HG02852 (cell line): ENCODE results near the gene SOX18.
"Not testable (repeated sequence)": the region's sequence is repeated elsewhere in the genome, so short reads cannot be mapped to it uniquely, and the experiment has no call there.

Experiments
- ATAC-seq: cut with Tn5 transposase; IDR thresholded peaks from one replicate; pipeline ENCODE4 v1.9.1; 2021; ENCODE audit warnings: mild to moderate bottlenecking, moderate library complexity; ENCODE audit not compliant: unreplicated experiment

SOX18 gene

DNA sequence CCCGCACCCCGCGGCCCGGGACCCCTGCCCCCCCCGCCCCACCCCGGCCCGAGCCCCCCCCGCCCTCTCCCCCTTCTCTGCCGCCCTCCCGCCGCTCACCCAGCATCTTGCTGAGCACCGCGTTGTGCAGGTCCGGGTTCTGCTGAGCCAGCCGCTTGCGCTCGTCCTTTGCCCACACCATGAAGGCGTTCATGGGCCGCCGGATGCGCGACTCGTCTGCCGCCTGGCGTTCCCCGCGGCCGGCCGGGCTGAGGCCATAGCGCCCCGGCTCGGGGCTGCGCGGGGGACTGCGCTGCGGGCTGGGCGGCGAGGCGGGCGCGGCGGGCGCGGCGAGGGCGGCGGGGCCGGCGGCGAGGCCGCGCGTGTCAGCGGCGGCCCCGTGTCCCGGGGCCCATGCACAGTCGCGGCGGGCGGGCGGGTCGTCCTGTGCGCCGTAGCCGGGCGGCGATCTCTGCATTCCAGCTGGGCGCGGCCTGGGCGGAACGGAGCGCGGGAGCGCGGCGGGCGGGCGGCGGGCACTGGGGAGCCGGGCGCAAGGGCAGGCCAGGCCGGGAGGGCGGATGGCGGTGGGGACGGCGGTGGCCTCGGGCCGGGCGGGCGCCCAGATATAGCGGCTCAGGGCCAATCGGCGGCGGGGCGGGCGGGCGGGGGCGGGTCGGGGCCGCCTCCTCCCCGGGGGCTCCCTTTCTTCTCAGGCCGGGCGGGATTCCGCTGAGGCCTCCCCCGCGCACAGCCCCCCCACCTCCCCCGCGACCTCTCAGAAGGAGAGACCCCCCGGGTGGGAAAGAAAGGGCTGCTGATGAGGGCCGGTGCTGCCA lies at the start of gene SOX18:
Gene SOX18 (minus strand): TSS at position 580 of the 818 bp plus-strand sequence. CDS start 123 bp downstream, at position 457.
- no peak for ATAC-seq

DNA sequence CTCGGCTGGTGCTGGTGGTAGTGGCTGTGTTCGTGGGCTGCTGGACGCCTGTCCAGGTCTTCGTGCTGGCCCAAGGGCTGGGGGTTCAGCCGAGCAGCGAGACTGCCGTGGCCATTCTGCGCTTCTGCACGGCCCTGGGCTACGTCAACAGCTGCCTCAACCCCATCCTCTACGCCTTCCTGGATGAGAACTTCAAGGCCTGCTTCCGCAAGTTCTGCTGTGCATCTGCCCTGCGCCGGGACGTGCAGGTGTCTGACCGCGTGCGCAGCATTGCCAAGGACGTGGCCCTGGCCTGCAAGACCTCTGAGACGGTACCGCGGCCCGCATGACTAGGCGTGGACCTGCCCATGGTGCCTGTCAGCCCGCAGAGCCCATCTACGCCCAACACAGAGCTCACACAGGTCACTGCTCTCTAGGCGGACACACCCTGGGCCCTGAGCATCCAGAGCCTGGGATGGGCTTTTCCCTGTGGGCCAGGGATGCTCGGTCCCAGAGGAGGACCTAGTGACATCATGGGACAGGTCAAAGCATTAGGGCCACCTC lies 49.1 kb upstream of the SOX18 start:
- ATAC-seq = no peak

DNA sequence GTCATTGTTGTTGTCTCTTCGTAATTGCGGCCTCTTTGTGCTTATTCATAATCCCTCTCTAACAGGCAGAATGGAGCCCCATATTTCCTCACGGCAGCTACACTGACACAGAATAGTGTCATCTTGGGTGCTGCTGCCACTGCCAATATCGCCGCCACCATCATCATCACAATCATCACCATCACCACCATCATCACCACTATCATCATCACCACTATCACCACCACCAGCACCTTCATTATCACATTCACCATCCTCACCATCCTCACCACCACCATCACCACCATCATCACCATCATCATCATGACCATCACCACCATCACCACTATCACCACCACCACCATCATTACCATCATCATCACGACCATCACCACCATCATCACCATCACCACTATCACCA lies 47.1 kb upstream of the SOX18 start:
- ATAC-seq = no peak

- no peak for ATAC-seq
These were observed 46.5 kb upstream of the SOX18 start for GRCh38 chr20:64095927-64096326.

GRCh38 chr20:64095455-64095854 lies 46.0 kb upstream of the SOX18 start:
- no peak for ATAC-seq

DNA sequence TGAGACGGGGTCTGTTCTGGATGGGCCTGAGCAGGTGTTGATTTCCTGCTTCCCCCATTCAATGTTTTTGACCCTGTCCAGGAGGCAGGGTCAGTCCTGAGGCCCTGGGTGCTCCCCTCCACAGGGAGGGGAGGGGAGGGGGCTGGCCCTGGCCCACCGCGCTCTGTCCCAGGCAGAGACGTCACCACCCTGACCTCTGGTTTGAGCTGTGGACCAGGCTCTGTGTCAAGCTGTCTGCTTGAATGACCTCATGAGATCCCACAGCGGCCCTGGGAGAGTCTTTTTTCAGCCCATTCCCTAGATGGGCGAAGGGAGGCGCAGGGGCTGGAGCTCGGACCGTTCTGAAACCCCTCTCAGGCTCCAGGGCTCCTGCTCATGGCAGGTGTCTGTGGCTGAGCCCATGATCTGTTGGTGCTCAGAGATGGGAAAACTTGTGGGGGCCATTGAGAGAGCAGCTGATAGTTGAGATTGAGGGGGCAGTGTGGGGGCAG lies 43.6 kb upstream of the SOX18 start:
- ATAC-seq = no peak

- no peak for ATAC-seq
These were observed 43.0 kb upstream of the SOX18 start for GRCh38 chr20:64092258-64093012.

- ATAC-seq = no peak
These were observed 42.3 kb upstream of the SOX18 start for GRCh38 chr20:64091770-64092169.

DNA sequence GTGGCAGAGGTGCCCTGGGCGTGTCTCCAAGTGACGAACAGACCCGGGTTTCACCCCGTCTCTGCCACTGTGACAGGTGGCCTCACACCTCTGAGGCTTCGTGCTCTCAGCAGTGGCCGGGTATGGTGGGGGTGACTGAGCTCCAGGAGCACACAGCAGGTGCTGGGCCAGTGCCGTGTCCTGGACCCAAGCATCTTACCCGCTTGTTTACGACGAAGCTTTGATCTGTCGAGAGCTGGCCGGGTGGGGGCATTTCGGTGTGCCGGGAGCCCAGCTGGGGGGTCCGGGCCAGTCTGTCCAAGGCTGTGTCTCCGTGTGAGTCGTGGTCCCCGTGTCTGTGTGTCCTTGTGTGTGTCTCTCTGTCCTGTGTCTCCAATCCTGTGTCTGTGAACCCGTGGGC lies 41.9 kb upstream of the SOX18 start:
- no peak for ATAC-seq

- no peak for ATAC-seq
These were observed 40.7 kb upstream of the SOX18 start for GRCh38 chr20:64090165-64090564.

GRCh38 chr20:64088586-64088985 lies 39.1 kb upstream of the SOX18 start:
- not testable (repeated sequence) for ATAC-seq

DNA sequence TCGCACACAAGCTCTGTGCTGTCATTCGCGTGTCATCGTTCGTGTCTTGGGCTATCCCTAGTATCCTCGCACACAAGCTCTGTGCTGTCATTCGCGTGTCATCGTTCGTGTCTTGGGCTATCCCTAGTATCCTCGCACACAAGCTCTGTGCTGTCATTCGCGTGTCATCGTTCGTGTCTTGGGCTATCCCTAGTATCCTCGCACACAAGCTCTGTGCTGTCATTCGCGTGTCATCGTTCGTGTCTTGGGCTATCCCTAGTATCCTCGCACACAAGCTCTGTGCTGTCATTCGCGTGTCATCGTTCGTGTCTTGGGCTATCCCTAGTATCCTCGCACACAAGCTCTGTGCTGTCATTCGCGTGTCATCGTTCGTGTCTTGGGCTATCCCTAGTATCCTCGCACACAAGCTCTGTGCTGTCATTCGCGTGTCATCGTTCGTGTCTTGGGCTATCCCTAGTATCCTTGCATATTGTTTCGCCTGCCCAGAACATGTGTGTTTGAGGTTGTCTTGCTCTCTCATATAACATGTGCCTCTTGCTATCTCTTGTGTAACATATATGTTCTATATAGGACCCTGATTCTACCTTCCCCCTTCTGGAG lies 37.9 kb upstream of the SOX18 start:
- ATAC-seq = not testable (repeated sequence)

DNA sequence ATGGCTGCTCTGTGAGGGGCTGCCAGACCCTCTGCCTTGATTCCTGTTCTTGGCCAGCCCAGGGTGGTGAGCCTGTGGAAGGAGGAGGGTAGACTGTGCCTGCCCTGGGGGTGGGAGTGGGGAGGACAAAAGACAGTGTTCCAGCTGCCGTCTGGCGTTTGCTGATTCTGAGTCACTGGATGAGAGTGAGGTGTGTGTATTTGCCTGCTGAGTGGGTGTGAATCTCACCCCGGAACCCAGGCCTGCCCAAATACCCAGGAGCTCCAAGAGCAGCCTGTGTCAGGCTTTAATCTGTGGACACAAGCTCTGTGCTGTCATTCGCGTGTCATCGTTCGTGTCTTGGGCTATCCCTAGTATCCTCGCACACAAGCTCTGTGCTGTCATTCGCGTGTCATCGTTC lies 37.4 kb upstream of the SOX18 start:
- no peak for ATAC-seq

DNA sequence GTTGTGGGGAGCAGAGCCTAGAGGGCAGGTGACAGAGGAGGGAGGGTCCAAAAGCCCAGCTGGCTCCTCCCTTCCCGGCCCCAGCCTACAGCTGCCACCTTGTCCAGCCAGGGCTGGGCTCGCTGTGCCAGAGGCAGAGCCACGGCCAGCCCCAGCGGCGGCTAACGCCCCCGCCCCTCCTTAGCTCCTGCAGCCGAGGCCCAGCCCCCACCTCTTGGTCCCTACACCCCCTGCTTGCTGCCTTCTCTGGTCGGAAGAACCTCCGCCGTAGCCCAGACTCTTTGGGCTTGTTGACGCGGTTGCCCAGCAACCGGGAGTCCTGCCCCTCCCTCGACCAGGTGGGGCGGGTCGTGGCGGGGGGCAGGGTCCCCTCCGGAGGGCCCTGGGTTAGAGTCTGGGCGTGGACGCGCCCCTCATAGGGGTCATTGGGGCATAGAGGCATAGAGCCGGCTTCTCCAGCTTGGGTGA lies 35.3 kb upstream of the SOX18 start:
- no peak for ATAC-seq

DNA sequence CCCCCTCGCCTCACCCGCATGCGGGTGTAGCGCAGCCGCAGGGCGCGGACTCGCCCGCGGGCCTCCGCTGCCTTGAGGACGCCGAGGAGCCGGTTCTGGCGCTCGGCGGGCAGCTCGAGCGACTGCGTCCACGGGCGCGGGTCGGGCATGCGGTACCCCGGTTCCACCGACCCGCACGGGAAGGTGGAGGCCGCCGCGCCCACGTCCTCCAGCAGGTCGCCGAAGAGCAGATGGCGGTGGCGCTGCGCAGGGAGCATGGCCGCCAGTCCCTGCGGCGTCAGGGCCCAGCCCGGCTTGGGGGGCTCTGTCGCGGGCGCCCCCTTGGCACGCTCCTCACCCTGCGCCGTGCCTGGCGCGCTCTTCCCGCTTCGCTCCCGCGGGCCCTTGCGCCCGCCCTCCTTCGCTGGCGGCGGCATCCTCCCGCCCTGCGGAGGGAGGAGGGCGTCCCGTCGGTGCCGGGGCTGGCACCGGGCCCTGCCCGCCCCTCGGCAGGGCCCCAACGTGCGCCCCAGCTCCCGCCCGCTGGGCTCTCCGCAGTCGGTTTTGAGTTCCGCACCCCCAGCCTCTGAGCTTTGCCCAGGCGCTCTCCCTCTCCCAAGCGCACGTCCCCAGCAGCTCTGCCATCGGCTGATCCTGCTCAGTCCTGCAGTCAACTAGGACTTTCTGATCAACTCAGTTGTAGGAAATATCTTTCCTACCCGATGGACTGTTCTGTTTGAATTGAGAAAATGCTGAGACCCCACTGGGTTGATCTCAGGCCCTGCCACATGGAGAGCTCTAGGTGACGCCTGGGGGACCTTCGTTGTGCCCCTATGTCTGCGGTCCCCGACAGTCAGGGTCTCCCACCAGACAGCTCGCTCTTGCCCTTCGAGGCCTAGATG lies 34.6 kb upstream of the SOX18 start, which contains the start of gene LKAAEAR1:
Gene LKAAEAR1 (minus strand): TSS at position 595 of the 881 bp plus-strand sequence. CDS start 179 bp downstream, at position 416.
- ATAC-seq = no peak

DNA sequence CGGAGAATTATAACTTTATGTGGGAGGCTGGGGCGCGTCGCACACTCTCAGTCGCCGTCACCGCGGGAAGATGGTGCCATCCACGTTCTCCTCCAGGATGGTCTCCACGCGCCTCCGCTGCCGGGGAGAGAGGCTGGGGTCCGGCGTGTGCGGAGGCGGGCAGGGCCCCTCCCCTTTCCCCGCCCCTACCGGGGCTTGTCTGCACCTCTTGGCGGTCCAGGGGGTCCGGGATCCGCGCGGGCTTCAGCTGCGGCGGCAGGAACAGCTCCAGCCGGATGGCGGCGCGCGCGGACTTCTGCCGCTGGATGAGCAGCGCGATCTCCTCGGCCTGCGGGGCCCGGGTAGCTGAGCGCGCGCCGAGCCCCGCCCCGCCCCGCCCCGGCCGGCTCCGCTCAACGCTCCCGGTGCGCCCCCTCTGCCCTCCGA lies 34.0 kb upstream of the SOX18 start:
- ATAC-seq = no peak

- no peak for ATAC-seq
These were observed 33.5 kb upstream of the SOX18 start for GRCh38 chr20:64082820-64083377.

DNA sequence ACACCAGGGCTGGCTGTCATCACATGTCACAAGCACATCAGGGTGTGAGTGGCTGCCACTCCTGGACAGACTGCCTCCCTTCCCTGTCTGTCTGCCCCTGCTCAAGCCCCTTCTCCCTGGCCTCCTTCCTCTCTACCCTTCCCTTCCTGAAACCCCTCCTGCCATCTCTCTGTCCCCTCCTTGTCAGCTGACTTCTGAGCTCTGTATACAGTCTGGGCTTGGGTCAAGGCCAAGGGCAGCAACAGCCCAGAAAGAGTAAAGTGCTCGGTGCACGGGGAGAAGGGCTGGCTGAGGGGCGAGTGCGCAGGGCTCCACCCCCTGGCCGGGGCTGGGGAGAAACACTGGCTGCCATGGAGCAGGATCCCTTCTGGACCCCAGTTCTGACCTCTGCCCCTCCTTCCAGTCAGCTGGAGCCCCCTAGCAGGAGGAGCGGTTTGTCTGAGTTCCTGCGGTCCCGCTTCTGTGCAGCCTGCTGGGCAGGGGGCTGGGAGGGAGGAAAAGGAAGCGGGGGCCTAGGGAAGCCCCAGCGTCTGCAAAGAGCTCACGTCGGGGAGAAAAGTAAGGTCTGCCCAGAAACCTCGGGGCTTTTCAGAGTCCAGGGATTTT lies 32.8 kb upstream of the SOX18 start:
- no peak for ATAC-seq

DNA sequence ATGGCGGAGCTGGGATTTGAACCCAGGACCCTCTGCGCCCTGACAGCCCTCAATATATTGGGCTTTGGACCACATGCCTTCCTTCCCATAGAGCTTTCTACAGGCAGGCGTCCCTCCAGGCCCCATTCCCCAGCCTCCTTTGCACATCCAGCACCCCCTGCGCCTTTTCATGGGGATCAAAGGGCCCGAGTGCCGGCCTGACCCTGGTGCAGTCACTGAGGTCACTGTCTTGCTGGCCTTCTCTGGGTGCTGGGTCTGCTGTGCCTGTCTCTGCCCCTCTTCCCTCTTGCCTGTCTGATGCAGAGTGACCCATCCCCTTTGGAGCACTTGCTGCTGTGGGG lies 32.2 kb upstream of the SOX18 start:
- no peak for ATAC-seq
